GM19467 (cell line): Measurements from ENCODE around the gene AOPEP.
"Not testable (repeated sequence)": the region's sequence is repeated elsewhere in the genome, so short reads cannot be mapped to it uniquely, and the experiment has no call there.

Experiments
- ATAC-seq: cut with Tn5 transposase; IDR thresholded peaks from one replicate; pipeline ENCODE4 v1.9.1; 2021; ENCODE audit warnings: mild to moderate bottlenecking, moderate library complexity; ENCODE audit not compliant: unreplicated experiment

The AOPEP gene

GRCh38 chr9:94950579-94951323 is 224.3 kb downstream of the AOPEP start:
- ATAC-seq, result no peak

- ATAC-seq, result no peak
Measured at GRCh38 chr9:94951324-94952135, 225.0 kb downstream of the AOPEP start.

- peak; percentile 80 for ATAC-seq
Measured at GRCh38 chr9:94952565-94953373, 226.3 kb downstream of the AOPEP start.

- ATAC-seq, result no peak
Measured at GRCh38 chr9:94956731-94957130, 230.2 kb downstream of the AOPEP start.

GRCh38 chr9:94960964-94961363 is 234.5 kb downstream of the AOPEP start:
- ATAC-seq, result no peak

- ATAC-seq, result no peak
Measured at GRCh38 chr9:94961870-94962269, 235.4 kb downstream of the AOPEP start.

- not testable (repeated sequence) for ATAC-seq
Measured at GRCh38 chr9:94965631-94966030, 239.1 kb downstream of the AOPEP start.

GRCh38 chr9:94966046-94966445 is 239.5 kb downstream of the AOPEP start:
- ATAC-seq, result not testable (repeated sequence)

GRCh38 chr9:94967482-94967881 is 241.0 kb downstream of the AOPEP start:
- no peak for ATAC-seq

GRCh38 chr9:94971378-94972131 is 245.1 kb downstream of the AOPEP start:
- ATAC-seq, result no peak

- no peak for ATAC-seq
Measured at GRCh38 chr9:94973451-94973941, 247.0 kb downstream of the AOPEP start.

GRCh38 chr9:94974154-94974879 is 247.8 kb downstream of the AOPEP start:
- no peak for ATAC-seq

GRCh38 chr9:94975480-94975879 is 249.0 kb downstream of the AOPEP start:
- no peak for ATAC-seq

GRCh38 chr9:94976077-94976476 is 249.6 kb downstream of the AOPEP start:
- no peak for ATAC-seq

GRCh38 chr9:94977416-94977815 is 250.9 kb downstream of the AOPEP start:
- ATAC-seq, result no peak

- ATAC-seq, result no peak
Measured at GRCh38 chr9:94979904-94980507, 253.5 kb downstream of the AOPEP start.

GRCh38 chr9:94980947-94981722 is 254.6 kb downstream of the AOPEP start:
- ATAC-seq, result no peak

- no peak for ATAC-seq
Measured at GRCh38 chr9:94981723-94982090, 255.2 kb downstream of the AOPEP start.

GRCh38 chr9:94982211-94982610 is 255.7 kb downstream of the AOPEP start:
- ATAC-seq, result no peak
